ENCODE results near the gene TSPAN14. TPM values are rescaled to one million over a fixed set of nuclear protein-coding genes. Genes with fewer than 3 reads are reported as not detected.

The TSPAN14 gene
- total RNA-seq, 1 experiment from 2014 or later, result 73.5 TPM

DNA sequence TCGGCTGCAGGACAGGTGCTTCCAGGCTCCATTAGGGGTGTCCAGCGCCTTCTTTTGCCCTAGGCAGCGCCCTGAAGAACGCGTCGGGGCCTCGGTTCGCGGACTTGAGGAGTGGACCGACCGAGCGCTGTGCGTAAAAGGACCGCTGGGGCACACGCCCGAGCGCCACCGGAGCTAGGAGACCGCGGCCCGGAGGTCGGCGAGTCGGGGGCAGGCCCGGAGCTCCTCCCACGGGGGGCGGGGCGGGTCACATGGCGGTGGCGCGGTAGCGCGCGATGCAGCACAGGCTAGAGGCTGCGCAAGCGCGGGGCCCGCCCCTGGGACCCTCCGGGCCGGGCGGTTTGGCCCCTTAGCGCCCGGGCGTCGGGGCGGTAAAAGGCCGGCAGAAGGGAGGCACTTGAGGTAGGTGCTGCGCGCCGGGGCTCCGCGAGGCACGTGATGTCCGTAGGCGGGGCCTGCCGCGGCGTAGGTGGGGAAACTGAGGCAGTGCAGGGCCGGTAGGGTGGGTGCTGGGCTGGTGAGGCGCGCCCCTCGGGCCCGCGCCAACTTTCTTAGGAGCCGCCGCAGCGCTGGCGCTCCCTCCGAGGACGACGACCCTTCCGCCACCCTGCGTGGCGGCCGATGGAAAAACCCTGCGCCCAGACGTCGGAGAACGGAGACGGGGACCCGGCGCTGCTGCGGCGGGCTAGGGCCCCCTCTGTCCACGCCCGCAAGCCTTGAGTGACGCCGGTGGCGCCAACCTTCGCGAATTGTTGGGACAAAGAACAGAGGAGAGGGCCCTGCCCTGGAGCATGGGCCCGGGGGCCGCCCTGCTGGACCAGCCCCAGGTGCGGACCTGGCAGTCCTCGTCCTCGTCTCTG, 45.6 kb upstream of the TSPAN14 start, which contains the start of gene PRXL2A:
PRXL2A (plus strand) TSS at position 310 of the 860 bp plus-strand sequence. CDS start 11,917 bp downstream, outside the sequence.
- Mint-ChIP-seq H3K36me3 (no peaks in the 10 kb centered on the region), H3K27me3 (ENCODE audit: low read depth) (peaks cover 26% of the 10 kb centered on the region), H3K27ac (peak within 1 kb of the TSS; percentile 60), H3K4me3 (peak within 1 kb of the TSS; percentile 88), H3K4me1 (peaks cover 44% of the 10 kb centered on the region), H3K9me3 (no peaks in the 10 kb centered on the region)
- ChIA-PET POLR2A (interaction anchor here (0.5 to 1.9 kb wide), 10 partner anchors 18 to 1466 kb away, joined by 3 to 12 read pairs (median 4); partner anchors contain the start of genes DYDC1 and DYDC2), CTCF (interaction anchor here (0.6 to 3.4 kb wide), 21 partner anchors 10 to 516 kb away, joined by 3 to 25 read pairs (median 4); no protein-coding TSS in a partner anchor)
- DNase-seq (ENCODE audit: low spot score) (peak; percentile 94), ATAC-seq (peak; percentile 95)
- TF ChIP-seq ETV6 (CRISPR knock-in tag; IDR thresholded peaks at IDR 0.05) (peak; percentile 98), CREM (CRISPR knock-in tag; IDR thresholded peaks at IDR 0.05) (peak; percentile 71), FOXK1 (CRISPR knock-in tag; IDR thresholded peaks at IDR 0.05) (peak; percentile 44; the same call in 1 of the 2 replicates), NFE2L1 (CRISPR knock-in tag; IDR thresholded peaks at IDR 0.05) (peak; percentile 52; the same call in 1 of the 2 replicates), TCF7 (CRISPR knock-in tag; IDR thresholded peaks at IDR 0.05; ENCODE audit: low read depth) (no peak), PRRX2 (CRISPR knock-in tag; IDR thresholded peaks at IDR 0.05) (no peak), SP1 (CRISPR knock-in tag; conservative IDR thresholded peaks at IDR 0.05) (peak; percentile 89), KAT7 (CRISPR knock-in tag; IDR thresholded peaks at IDR 0.05; ENCODE audit: borderline replicate concordance) (peak; percentile 63; the same call in 1 of the 2 replicates), CBFB (CRISPR knock-in tag; IDR thresholded peaks at IDR 0.05; ENCODE audit: low read depth) (0 out of 2 replicates have a peak, but pooled peaks have one; percentile 24), NR1H2 (CRISPR knock-in tag; IDR thresholded peaks at IDR 0.05) (no peak), MYBL2 (CRISPR knock-in tag; IDR thresholded peaks at IDR 0.05) (peak; percentile 66; the same call in 1 of the 2 replicates), ZNF416 (CRISPR knock-in tag; IDR thresholded peaks at IDR 0.05) (0 out of 2 replicates have a peak, but pooled peaks have one; percentile 57), SOX15 (CRISPR knock-in tag; IDR thresholded peaks at IDR 0.05) (no peak), TP53 (CRISPR knock-in tag; IDR thresholded peaks at IDR 0.05) (peak; percentile 90), ELF4 (CRISPR knock-in tag; IDR thresholded peaks at IDR 0.05; ENCODE audit: low read depth) (0 out of 2 replicates have a peak, but pooled peaks have one; percentile 84)
- TF ChIP-seq, protein P1, sequence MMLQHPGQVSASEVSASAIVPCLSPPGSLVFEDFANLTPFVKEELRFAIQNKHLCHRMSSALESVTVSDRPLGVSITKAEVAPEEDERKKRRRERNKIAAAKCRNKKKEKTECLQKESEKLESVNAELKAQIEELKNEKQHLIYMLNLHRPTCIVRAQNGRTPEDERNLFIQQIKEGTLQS (CRISPR knock-in tag; conservative IDR thresholded peaks at IDR 0.05), result no peak
- TF ChIP-seq, protein P2, sequence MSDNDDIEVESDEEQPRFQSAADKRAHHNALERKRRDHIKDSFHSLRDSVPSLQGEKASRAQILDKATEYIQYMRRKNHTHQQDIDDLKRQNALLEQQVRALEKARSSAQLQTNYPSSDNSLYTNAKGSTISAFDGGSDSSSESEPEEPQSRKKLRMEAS (CRISPR knock-in tag; IDR thresholded peaks at IDR 0.05), result peak; percentile 88
- TF ChIP-seq, protein P3, sequence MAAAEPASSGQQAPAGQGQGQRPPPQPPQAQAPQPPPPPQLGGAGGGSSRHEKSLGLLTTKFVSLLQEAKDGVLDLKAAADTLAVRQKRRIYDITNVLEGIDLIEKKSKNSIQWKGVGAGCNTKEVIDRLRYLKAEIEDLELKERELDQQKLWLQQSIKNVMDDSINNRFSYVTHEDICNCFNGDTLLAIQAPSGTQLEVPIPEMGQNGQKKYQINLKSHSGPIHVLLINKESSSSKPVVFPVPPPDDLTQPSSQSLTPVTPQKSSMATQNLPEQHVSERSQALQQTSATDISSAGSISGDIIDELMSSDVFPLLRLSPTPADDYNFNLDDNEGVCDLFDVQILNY (CRISPR knock-in tag; IDR thresholded peaks at IDR 0.05), result peak; percentile 84
- TF ChIP-seq, protein P4, sequence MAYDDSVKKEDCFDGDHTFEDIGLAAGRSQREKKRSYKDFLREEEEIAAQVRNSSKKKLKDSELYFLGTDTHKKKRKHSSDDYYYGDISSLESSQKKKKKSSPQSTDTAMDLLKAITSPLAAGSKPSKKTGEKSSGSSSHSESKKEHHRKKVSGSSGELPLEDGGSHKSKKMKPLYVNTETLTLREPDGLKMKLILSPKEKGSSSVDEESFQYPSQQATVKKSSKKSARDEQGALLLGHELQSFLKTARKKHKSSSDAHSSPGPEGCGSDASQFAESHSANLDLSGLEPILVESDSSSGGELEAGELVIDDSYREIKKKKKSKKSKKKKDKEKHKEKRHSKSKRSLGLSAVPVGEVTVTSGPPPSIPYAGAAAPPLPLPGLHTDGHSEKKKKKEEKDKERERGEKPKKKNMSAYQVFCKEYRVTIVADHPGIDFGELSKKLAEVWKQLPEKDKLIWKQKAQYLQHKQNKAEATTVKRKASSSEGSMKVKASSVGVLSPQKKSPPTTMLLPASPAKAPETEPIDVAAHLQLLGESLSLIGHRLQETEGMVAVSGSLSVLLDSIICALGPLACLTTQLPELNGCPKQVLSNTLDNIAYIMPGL (CRISPR knock-in tag; IDR thresholded peaks at IDR 0.05), result peak; percentile 59
- TF ChIP-seq, protein P5, sequence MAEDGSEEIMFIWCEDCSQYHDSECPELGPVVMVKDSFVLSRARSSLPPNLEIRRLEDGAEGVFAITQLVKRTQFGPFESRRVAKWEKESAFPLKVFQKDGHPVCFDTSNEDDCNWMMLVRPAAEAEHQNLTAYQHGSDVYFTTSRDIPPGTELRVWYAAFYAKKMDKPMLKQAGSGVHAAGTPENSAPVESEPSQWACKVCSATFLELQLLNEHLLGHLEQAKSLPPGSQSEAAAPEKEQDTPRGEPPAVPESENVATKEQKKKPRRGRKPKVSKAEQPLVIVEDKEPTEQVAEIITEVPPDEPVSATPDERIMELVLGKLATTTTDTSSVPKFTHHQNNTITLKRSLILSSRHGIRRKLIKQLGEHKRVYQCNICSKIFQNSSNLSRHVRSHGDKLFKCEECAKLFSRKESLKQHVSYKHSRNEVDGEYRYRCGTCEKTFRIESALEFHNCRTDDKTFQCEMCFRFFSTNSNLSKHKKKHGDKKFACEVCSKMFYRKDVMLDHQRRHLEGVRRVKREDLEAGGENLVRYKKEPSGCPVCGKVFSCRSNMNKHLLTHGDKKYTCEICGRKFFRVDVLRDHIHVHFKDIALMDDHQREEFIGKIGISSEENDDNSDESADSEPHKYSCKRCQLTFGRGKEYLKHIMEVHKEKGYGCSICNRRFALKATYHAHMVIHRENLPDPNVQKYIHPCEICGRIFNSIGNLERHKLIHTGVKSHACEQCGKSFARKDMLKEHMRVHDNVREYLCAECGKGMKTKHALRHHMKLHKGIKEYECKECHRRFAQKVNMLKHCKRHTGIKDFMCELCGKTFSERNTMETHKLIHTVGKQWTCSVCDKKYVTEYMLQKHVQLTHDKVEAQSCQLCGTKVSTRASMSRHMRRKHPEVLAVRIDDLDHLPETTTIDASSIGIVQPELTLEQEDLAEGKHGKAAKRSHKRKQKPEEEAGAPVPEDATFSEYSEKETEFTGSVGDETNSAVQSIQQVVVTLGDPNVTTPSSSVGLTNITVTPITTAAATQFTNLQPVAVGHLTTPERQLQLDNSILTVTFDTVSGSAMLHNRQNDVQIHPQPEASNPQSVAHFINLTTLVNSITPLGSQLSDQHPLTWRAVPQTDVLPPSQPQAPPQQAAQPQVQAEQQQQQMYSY (CRISPR knock-in tag; IDR thresholded peaks at IDR 0.05), result peak; percentile 52
- TF ChIP-seq, protein P6, sequence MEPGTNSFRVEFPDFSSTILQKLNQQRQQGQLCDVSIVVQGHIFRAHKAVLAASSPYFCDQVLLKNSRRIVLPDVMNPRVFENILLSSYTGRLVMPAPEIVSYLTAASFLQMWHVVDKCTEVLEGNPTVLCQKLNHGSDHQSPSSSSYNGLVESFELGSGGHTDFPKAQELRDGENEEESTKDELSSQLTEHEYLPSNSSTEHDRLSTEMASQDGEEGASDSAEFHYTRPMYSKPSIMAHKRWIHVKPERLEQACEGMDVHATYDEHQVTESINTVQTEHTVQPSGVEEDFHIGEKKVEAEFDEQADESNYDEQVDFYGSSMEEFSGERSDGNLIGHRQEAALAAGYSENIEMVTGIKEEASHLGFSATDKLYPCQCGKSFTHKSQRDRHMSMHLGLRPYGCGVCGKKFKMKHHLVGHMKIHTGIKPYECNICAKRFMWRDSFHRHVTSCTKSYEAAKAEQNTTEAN (CRISPR knock-in tag; IDR thresholded peaks at IDR 0.05), result peak; percentile 74; the same call in 1 of the 2 replicates
- TF ChIP-seq, protein P7, sequence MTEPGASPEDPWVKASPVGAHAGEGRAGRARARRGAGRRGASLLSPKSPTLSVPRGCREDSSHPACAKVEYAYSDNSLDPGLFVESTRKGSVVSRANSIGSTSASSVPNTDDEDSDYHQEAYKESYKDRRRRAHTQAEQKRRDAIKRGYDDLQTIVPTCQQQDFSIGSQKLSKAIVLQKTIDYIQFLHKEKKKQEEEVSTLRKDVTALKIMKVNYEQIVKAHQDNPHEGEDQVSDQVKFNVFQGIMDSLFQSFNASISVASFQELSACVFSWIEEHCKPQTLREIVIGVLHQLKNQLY (CRISPR knock-in tag; IDR thresholded peaks at IDR 0.05), result 0 out of 2 replicates have a peak, but pooled peaks have one; percentile 60
- TF ChIP-seq, protein P8, sequence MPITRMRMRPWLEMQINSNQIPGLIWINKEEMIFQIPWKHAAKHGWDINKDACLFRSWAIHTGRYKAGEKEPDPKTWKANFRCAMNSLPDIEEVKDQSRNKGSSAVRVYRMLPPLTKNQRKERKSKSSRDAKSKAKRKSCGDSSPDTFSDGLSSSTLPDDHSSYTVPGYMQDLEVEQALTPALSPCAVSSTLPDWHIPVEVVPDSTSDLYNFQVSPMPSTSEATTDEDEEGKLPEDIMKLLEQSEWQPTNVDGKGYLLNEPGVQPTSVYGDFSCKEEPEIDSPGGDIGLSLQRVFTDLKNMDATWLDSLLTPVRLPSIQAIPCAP (CRISPR knock-in tag; IDR thresholded peaks at IDR 0.05), result peak; percentile 75; the same call in 1 of the 2 replicates
- TF ChIP-seq, protein P9, sequence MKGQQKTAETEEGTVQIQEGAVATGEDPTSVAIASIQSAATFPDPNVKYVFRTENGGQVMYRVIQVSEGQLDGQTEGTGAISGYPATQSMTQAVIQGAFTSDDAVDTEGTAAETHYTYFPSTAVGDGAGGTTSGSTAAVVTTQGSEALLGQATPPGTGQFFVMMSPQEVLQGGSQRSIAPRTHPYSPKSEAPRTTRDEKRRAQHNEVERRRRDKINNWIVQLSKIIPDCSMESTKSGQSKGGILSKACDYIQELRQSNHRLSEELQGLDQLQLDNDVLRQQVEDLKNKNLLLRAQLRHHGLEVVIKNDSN (CRISPR knock-in tag; IDR thresholded peaks at IDR 0.05), result peak; percentile 93
- TF ChIP-seq, protein P10, sequence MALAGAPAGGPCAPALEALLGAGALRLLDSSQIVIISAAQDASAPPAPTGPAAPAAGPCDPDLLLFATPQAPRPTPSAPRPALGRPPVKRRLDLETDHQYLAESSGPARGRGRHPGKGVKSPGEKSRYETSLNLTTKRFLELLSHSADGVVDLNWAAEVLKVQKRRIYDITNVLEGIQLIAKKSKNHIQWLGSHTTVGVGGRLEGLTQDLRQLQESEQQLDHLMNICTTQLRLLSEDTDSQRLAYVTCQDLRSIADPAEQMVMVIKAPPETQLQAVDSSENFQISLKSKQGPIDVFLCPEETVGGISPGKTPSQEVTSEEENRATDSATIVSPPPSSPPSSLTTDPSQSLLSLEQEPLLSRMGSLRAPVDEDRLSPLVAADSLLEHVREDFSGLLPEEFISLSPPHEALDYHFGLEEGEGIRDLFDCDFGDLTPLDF (CRISPR knock-in tag; IDR thresholded peaks at IDR 0.05), result no peak

Data from WTC11 (cell line).